WERI-Rb-1 (cell line): ENCODE measurements around the gene ANKFN1.

Source experiments
- DNase-seq: peaks from one replicate; pipeline ENCODE4 v3.0.0-alpha.2; 2020
- H3K27ac ChIP-seq: fragments of 250-450 bp; sonication (Bioruptor Pico); 2 replicates; pipeline ENCODE4 v1.5.1; 2020; ENCODE audit warnings: mild to moderate bottlenecking, moderate library complexity
- H3K27me3 ChIP-seq: fragments of 250-450 bp; sonication (Bioruptor Pico); 2 replicates; pipeline ENCODE4 v1.5.1; 2021; ENCODE audit warnings: mild to moderate bottlenecking, low read depth, moderate library complexity; ENCODE audit not compliant: insufficient read depth, severe bottlenecking
- H3K36me3 ChIP-seq: fragments of 250-450 bp; sonication (Bioruptor Pico); 2 replicates; pipeline ENCODE4 v1.5.1; 2020; ENCODE audit warnings: mild to moderate bottlenecking, moderate library complexity
- H3K4me3 ChIP-seq: 2 replicates; pipeline ENCODE4 v1.5.1; 2011; ENCODE audit warnings: low read depth, mild to moderate bottlenecking, control low read depth, low read length
- H3K9me3 ChIP-seq: fragments of 250-450 bp; sonication (Bioruptor Pico); 2 replicates; pipeline ENCODE4 v1.5.1; 2021; ENCODE audit warnings: mild to moderate bottlenecking, moderate library complexity; ENCODE audit not compliant: severe bottlenecking
- CTCF ChIP-seq: IDR thresholded peaks from 2 replicates; pipeline ENCODE4 v1.5.1; 2011; ENCODE audit warnings: low read depth, mild to moderate bottlenecking, control low read depth, inconsistent platforms, low read length

The ANKFN1 gene

GRCh38 chr17:56175299-56175955, 22.2 kb downstream of the ANKFN1 start:
- H3K36me3 ChIP-seq: no peaks in the 10 kb centered on the region
- no peaks in the 10 kb centered on the region for H3K9me3 ChIP-seq
- no peak overlapping the region for H3K4me3 ChIP-seq
- no peak for TF ChIP-seq CTCF
- DNase-seq: no peak
- H3K27ac ChIP-seq: peak overlapping the region; percentile 47
- H3K27me3 ChIP-seq: no peaks in the 10 kb centered on the region

GRCh38 chr17:56176091-56176490, 22.8 kb downstream of the ANKFN1 start:
- H3K27ac ChIP-seq: no peak overlapping the region
- H3K27me3 ChIP-seq: no peaks in the 10 kb centered on the region
- no peak overlapping the region for H3K4me3 ChIP-seq
- H3K36me3 ChIP-seq: no peaks in the 10 kb centered on the region
- no peak for DNase-seq
- no peaks in the 10 kb centered on the region for H3K9me3 ChIP-seq
- TF ChIP-seq CTCF: no peak

- Histone ChIP-seq H3K36me3 (no peaks in the 10 kb centered on the region), H3K9me3 (no peaks in the 10 kb centered on the region), H3K27me3 (no peaks in the 10 kb centered on the region), H3K27ac (no peak overlapping the region), H3K4me3 (no peak overlapping the region)
- TF ChIP-seq CTCF: no peak
- no peak for DNase-seq
Observed at GRCh38 chr17:56177361-56177760, 24.1 kb downstream of the ANKFN1 start.

- Histone ChIP-seq H3K36me3 (no peaks in the 10 kb centered on the region), H3K9me3 (no peaks in the 10 kb centered on the region), H3K4me3 (no peak overlapping the region), H3K27me3 (no peaks in the 10 kb centered on the region), H3K27ac (no peak overlapping the region)
- DNase-seq: no peak
- TF ChIP-seq CTCF: no peak
Observed at GRCh38 chr17:56178203-56178602, 24.9 kb downstream of the ANKFN1 start.

GRCh38 chr17:56182081-56182480, 28.8 kb downstream of the ANKFN1 start:
- no peaks in the 10 kb centered on the region for H3K27me3 ChIP-seq

More at GRCh38 chr17:56182081-56182480, 28.8 kb downstream of the ANKFN1 start:
- TF ChIP-seq CTCF: no peak
- Histone ChIP-seq H3K9me3 (no peaks in the 10 kb centered on the region), H3K4me3 (no peak overlapping the region), H3K27ac (no peak overlapping the region), H3K36me3 (no peaks in the 10 kb centered on the region)
- no peak for DNase-seq
